B cell (primary cell): ENCODE results near the gene JARID2. TPM values are rescaled to one million over a fixed set of nuclear protein-coding genes. Genes with fewer than 3 reads are reported as not detected.

Experiments used
- ATAC-seq: fragments of 200-7000 bp; cut with Tn5 transposase; one replicate; pipeline ENCODE4 v1.10.0; 2021; ENCODE audit warnings: low read depth, mild to moderate bottlenecking, moderate number of reproducible peaks, moderate library complexity
- CTCF ChIA-PET: fragments of 350-600 bp; sonication (Branson Sonifier 250); formaldehyde crosslinking; loops from one replicate; lab custom pipeline; 2021; ENCODE audit warnings: antibody characterized with exemption, inconsistent platforms; lab: Charles Lee
- POLR2A ChIA-PET: fragments of 350-600 bp; sonication (Branson Sonifier 250); formaldehyde crosslinking; loops from one replicate; lab custom pipeline; 2021; ENCODE audit warnings: antibody characterized with exemption; lab: Charles Lee
- DNase-seq: peaks from one replicate; pipeline ENCODE4 v3.0.0; 2013
- H2AFZ ChIP-seq: 2 replicates; pipeline ENCODE4 v1.6.1; 2012; ENCODE audit warnings: mild to moderate bottlenecking, low read depth, low read length; ENCODE audit not compliant: insufficient read depth, poor library complexity, severe bottlenecking
- H3K27ac ChIP-seq, 2 donors: 1 replicate in 1 of 2; 2 replicates in 1 of 2; pipeline ENCODE4 v1.5.1; 2012 to 2013; ENCODE audit warnings: low read length in 2 of 2, mild to moderate bottlenecking in 2 of 2, moderate library complexity in 1 of 2
- H3K27me3 ChIP-seq, 4 experiments: fragments of 200-600 bp in 1 of 4; sonication (generic) in 1 of 4; replicated peaks in 1 of 4; 1 replicate in 2 of 4; 2 replicates in 2 of 4; pipeline versions ENCODE4 v1.6.1 to v1.7.0; 2013 to 2016; ENCODE audit warnings: low read length in 3 of 4, mild to moderate bottlenecking in 2 of 4, mixed read lengths in 1 of 4, moderate library complexity in 1 of 4; ENCODE audit not compliant: insufficient read depth in 4 of 4, control insufficient read depth in 3 of 4; ENCODE audit errors: control extremely low read depth in 1 of 4
- H3K36me3 ChIP-seq, 2 experiments: replicated peaks in 1 of 2; 1 replicate in 1 of 2; 2 replicates in 1 of 2; pipeline versions ENCODE4 v1.6.1 to v1.7.1; 2013; ENCODE audit warnings: low read length in 1 of 2; ENCODE audit not compliant: insufficient read depth in 2 of 2, control insufficient read depth in 1 of 2; ENCODE audit errors: control extremely low read depth in 1 of 2, extremely low read depth in 1 of 2
- H3K4me1 ChIP-seq, 2 donors: fragments of 200-600 bp in 1 of 2; sonication (generic) in 1 of 2; 1 replicate in 1 of 2; 2 replicates in 1 of 2; pipeline versions ENCODE4 v1.5.1 to v1.6.1; 2013 to 2017; ENCODE audit warnings: low read length in 2 of 2; ENCODE audit not compliant: control insufficient read depth in 2 of 2, insufficient read depth in 2 of 2
- H3K4me2 ChIP-seq: replicated peaks from 2 replicates; pipeline ENCODE3; 2012; ENCODE audit warnings: mild to moderate bottlenecking, low read depth, low read length; ENCODE audit not compliant: poor library complexity, severe bottlenecking
- H3K4me3 ChIP-seq, 5 experiments: fragments of 200-600 bp in 1 of 5; sonication (generic) in 1 of 5; 1 replicate in 3 of 5; 2 replicates in 2 of 5; pipeline versions ENCODE4 v1.5.1 to v1.7.0; 2011 to 2016; ENCODE audit warnings: low read length in 4 of 5, mild to moderate bottlenecking in 4 of 5, low read depth in 2 of 5, control low read depth in 1 of 5, moderate library complexity in 1 of 5; ENCODE audit not compliant: insufficient read depth in 1 of 5; ENCODE audit errors: control extremely low read depth in 1 of 5, extremely low read depth in 1 of 5
- H3K79me2 ChIP-seq: fragments of 200-600 bp; sonication (generic); one replicate; pipeline ENCODE4 v1.6.0; 2016; ENCODE audit warnings: low read length; ENCODE audit not compliant: control insufficient read depth, insufficient read depth
- H3K9ac ChIP-seq: fragments of 200-600 bp; sonication (generic); 2 replicates; pipeline ENCODE4 v1.6.1; 2017; ENCODE audit warnings: mild to moderate bottlenecking, low read length, moderate library complexity
- H3K9me3 ChIP-seq, 3 donors: one replicate each; pipeline versions ENCODE4 v1.6.1 to v1.7.1; 2013; ENCODE audit warnings: low read length in 2 of 3; ENCODE audit not compliant: control insufficient read depth in 2 of 3, insufficient read depth in 1 of 3; ENCODE audit errors: control extremely low read depth in 1 of 3
- H4K20me1 ChIP-seq: 2 replicates; pipeline ENCODE4 v1.6.0; 2012; ENCODE audit warnings: mild to moderate bottlenecking, low read length; ENCODE audit not compliant: insufficient read depth, control insufficient read depth, poor library complexity, severe bottlenecking
- H3K27ac Mint-ChIP-seq: one replicate; pipeline ENCODE4 v1.8.0; 2021; ENCODE audit warnings: mixed read lengths
- H3K27me3 Mint-ChIP-seq: one replicate; pipeline ENCODE4 v1.8.0; 2021; ENCODE audit warnings: mixed read lengths
- H3K4me1 Mint-ChIP-seq: one replicate; pipeline ENCODE4 v1.8.0; 2021; ENCODE audit warnings: mixed read lengths
- H3K4me3 Mint-ChIP-seq: one replicate; pipeline ENCODE4 v1.8.0; 2021; ENCODE audit warnings: mixed read lengths
- H3K9me3 Mint-ChIP-seq: one replicate; pipeline ENCODE4 v1.8.0; 2022; ENCODE audit warnings: mixed read lengths; ENCODE audit not compliant: insufficient read depth
- CTCF ChIP-seq: fragments of 200-600 bp; IDR thresholded peaks from one replicate; pipeline ENCODE4 v1.8.0; 2022; ENCODE audit warnings: antibody characterized with exemption, mild to moderate bottlenecking
- EZH2 ChIP-seq: IDR thresholded peaks from 2 replicates; pipeline ENCODE4 v1.6.1; 2012; ENCODE audit warnings: borderline replicate concordance, low read depth, mild to moderate bottlenecking, moderate library complexity, low read length; ENCODE audit not compliant: insufficient read depth, poor library complexity, severe bottlenecking
- WGBS: methylation state at CpG from one replicate; pipeline ENCODE4 v1.1.5; 2013; ENCODE audit warnings: missing lambda C conversion rate; ENCODE audit not compliant: insufficient coverage; 5-methylcytosine and 5-hydroxymethylcytosine counted together
- intact Hi-C: fragments of 100-400 bp; cut with micrococcal nuclease; formaldehyde crosslinking; loops from one replicate; pipeline ENCODE4 v1.10.0; 2022
- polyA plus RNA-seq: library from polyadenylated mRNA; depleted of rRNA; stranded (reverse); fragments of >200 nt; gene quantifications from 2 replicates; pipeline ENCODE4 v1.2.3, GENCODE V29; 2012
- total RNA-seq, 2 donors: library from RNA; stranded (reverse); fragments of 120-200 nt in 1 of 2; gene quantifications; 1 replicate in 1 of 2; 2 replicates in 1 of 2; pipeline versions ENCODE4 v1.2.3 to v1.2.4, GENCODE V29; 2013 to 2022

Gene JARID2
- total and polyA plus RNA-seq, 2 donors (not counting 1 experiment from before 2014, with no cell fraction given) = 11.0 to 58.1 TPM

DNA sequence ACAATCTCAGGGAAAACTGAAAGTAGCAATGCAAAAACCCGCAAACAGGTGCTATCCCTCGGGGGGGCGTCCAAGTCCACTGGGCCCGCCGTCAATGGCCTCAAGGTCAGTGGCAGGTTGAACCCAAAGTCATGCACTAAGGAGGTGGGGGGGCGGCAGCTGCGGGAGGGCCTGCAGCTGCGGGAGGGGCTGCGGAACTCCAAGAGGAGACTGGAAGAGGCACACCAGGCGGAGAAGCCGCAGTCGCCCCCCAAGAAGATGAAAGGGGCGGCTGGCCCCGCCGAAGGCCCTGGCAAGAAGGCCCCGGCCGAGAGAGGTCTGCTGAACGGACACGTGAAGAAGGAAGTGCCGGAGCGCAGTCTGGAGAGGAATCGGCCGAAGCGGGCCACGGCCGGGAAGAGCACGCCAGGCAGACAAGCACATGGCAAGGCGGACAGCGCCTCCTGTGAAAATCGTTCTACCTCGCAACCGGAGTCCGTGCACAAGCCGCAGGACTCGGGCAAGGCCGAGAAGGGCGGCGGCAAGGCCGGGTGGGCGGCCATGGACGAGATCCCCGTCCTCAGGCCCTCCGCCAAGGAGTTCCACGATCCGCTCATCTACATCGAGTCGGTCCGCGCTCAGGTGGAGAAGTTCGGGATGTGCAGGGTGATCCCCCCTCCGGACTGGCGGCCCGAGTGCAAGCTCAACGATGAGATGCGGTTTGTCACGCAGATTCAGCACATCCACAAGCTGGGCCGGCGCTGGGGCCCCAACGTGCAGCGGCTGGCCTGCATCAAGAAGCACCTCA lies 250.7 kb downstream of the JARID2 start:
- intact Hi-C loops = no loop called here
- Mint-ChIP-seq H3K27ac (no peak overlapping the region), H3K4me1 (peaks cover 10% of the 10 kb centered on the region), H3K9me3 (no peaks in the 10 kb centered on the region), H3K27me3 (no peaks in the 10 kb centered on the region), H3K4me3 (no peak overlapping the region)
- Histone ChIP-seq H3K4me1 (peaks cover 5 to 6% of the 10 kb centered on the region in 2 donors), H3K27me3 (no peaks in the 10 kb centered on the region), H3K4me2 (no peak overlapping the region), H2AFZ (no peak overlapping the region), H3K36me3 (peaks cover 1 to 59% of the 10 kb centered on the region in 2 experiments), H3K4me3 (no peak overlapping the region), H3K79me2 (peaks cover 92% of the 10 kb centered on the region), H3K9ac (no peak overlapping the region), H3K27ac (no peak overlapping the region), H4K20me1 (peaks cover 53% of the 10 kb centered on the region), H3K9me3 (no peaks in the 10 kb centered on the region)
- 98% methylated on average over 60 of the region's 60 CpGs for WGBS
- CTCF ChIA-PET = no interaction called here
- POLR2A ChIA-PET = no interaction called here
- ATAC-seq (no peak), DNase-seq (no peak)
- TF ChIP-seq CTCF (no peak), EZH2 (no peak)

DNA sequence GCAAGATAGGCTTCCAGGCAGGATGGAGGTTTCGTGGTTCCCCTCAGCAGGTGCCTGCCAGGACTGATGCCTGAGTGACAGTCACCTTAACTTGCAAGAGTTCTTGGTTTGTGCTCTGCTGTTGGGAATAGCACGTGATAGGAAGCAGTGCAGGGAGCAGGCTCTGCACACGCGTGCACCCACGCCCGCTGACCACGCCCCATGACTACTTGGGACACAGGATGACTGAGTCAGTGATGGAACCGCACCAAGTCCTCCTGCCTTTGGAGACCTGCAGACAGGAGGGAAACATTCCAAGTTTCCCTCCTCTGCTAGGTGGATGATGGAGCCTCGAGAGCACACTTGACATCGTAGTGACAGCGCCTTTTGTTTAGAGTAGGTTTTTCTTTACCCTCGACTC lies 252.8 kb downstream of the JARID2 start:
- H3K9me3 ChIP-seq = no peaks in the 10 kb centered on the region
- peaks cover 42% of the 10 kb centered on the region for H4K20me1 ChIP-seq
- H3K9ac ChIP-seq = no peak overlapping the region
- TF ChIP-seq CTCF = no peak
- TF ChIP-seq EZH2 = no peak
- no peak overlapping the region for H3K27ac Mint-ChIP-seq
- H3K4me3 Mint-ChIP-seq = no peak overlapping the region
- H3K4me2 ChIP-seq = no peak overlapping the region
- H3K9me3 Mint-ChIP-seq = no peaks in the 10 kb centered on the region
- no peaks in the 10 kb centered on the region for H3K4me1 Mint-ChIP-seq
- H3K4me3 ChIP-seq = no peak overlapping the region
- ChIA-PET CTCF (no interaction called here), POLR2A (no interaction called here)
- WGBS = 98% methylated on average over 10 of the region's 12 CpGs
- no peak overlapping the region for H2AFZ ChIP-seq
- H3K27me3 Mint-ChIP-seq = no peaks in the 10 kb centered on the region
- DNase-seq (no peak), ATAC-seq (no peak)
- H3K27ac ChIP-seq = no peak overlapping the region
- intact Hi-C loops = no loop called here
- H3K79me2 ChIP-seq = peaks cover 74% of the 10 kb centered on the region
- peaks cover 2 to 76% of the 10 kb centered on the region in 2 experiments for H3K36me3 ChIP-seq
- no peaks in the 10 kb centered on the region for H3K27me3 ChIP-seq
- H3K4me1 ChIP-seq = no peaks in the 10 kb centered on the region
